ENCODE results near the gene IFI27L2. TPM values are rescaled to one million over a fixed set of nuclear protein-coding genes. Genes with fewer than 3 reads are reported as not detected.

Gene IFI27L2
- total RNA-seq, 4 donors from 2014 or later = 32.8 to 108 (median 74.6) TPM; not detected in 1

DNA sequence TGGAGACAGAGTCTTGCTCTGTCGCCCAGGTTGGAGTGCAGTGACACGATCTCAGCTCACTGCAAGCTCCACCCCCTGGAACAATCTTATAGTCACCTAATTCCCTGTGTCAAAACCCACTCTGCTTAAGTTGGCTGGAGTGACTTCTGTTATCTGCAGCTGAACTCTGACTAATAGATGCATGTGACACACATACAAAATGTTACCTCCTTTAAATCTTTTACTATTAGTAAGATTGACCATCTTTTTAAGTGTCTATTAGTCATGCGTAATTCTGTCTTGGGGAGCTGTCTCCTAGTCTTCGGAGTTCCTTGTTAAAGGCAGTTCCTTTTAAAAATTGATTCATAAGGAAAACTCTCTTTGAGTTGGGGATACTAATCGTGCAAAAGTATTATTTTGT lies 40.9 kb downstream of the IFI27L2 start:
- Histone ChIP-seq H3K4me3 (no peak overlapping the region), H3K36me3 (no peaks in the 10 kb centered on the region), H3K27ac (no peak overlapping the region), H3K9me3 (no peaks in the 10 kb centered on the region), H3K27me3 (no peaks in the 10 kb centered on the region), H3K4me1 (no peaks in the 10 kb centered on the region)
- TF ChIP-seq POLR2AphosphoS5 (IDR thresholded peaks at IDR 0.05) = no peak
- TF ChIP-seq CTCF (IDR thresholded peaks at IDR 0.05) = no peak
- TF ChIP-seq EP300 (IDR thresholded peaks at IDR 0.05; ENCODE audit: low read depth) = no peak
- no peak for TF ChIP-seq POLR2A (IDR thresholded peaks at IDR 0.05)
- 91 to 95% methylated on average over 5 of the region's 5 CpGs for WGBS, 2 donors (ENCODE audit: low coverage in 1 of 2)
- DNase-seq = no peak
- in situ Hi-C loops (cut with MboI; ENCODE audit: low pct_ligation_motif_present in 1 of 4, low pct_unique_long_range_greater_than_20kb in 1 of 4, low sequenced_read_pairs in 3 of 4) (no loop called here), intact Hi-C loops (cut with DNase I; ENCODE audit: low total_unique reads) (loop anchor here (5.0 kb wide), 1 partner anchor 509 kb away; no protein-coding TSS in a partner anchor)

- DNase-seq = no peak
- Histone ChIP-seq H3K4me1 (no peaks in the 10 kb centered on the region), H3K9me3 (no peaks in the 10 kb centered on the region), H3K36me3 (no peaks in the 10 kb centered on the region), H3K27ac (no peak overlapping the region), H3K27me3 (no peaks in the 10 kb centered on the region), H3K4me3 (no peak overlapping the region)
- intact Hi-C loops (cut with DNase I; ENCODE audit: low total_unique reads) = loop anchor here (5.0 kb wide), 1 partner anchor 509 kb away; no protein-coding TSS in a partner anchor
- TF ChIP-seq POLR2AphosphoS5 (IDR thresholded peaks at IDR 0.05) (no peak), CTCF (IDR thresholded peaks at IDR 0.05) (no peak), EP300 (IDR thresholded peaks at IDR 0.05; ENCODE audit: low read depth) (no peak), POLR2A (IDR thresholded peaks at IDR 0.05) (no peak)
- in situ Hi-C loops (cut with MboI; ENCODE audit: low pct_ligation_motif_present in 1 of 4, low pct_unique_long_range_greater_than_20kb in 1 of 4, low sequenced_read_pairs in 3 of 4) = no loop called here
- 90 to 96% methylated on average over 2 to 4 of the region's 4 CpGs for WGBS, 2 donors (ENCODE audit: low coverage in 1 of 2)
These were observed 41.5 kb downstream of the IFI27L2 start for GRCh38 chr14:94087891-94088290.

DNA sequence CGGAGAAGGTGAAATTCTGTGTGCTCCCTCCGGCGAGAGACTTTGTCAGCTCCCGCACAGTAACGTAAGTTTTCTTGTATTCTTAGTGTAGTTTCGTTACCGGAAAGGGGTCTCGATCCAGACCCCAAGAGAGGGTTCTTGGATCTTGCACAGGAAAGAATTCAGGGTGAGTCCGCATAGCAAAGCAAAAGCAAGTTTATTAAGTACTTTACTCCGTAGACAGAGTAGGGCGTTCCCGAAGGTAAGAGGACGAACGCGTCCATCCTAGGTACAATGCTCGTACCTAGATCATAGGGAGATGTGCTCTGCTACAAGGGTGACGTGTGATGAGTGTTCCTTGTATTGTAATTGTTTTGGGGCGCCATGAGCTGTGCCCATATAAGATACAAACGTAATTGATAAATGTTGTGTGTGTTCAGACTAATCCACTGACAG lies 48.0 kb downstream of the IFI27L2 start:
- no peak for DNase-seq
- peaks cover 11 to 48% (median 34%) of the 10 kb centered on the region in 4 donors for H3K4me1 ChIP-seq
- in situ Hi-C loops (cut with MboI; ENCODE audit: low pct_ligation_motif_present in 1 of 4, low pct_unique_long_range_greater_than_20kb in 1 of 4, low sequenced_read_pairs in 3 of 4) = no loop called here

More for the DNA sequence above, 48.0 kb downstream of the IFI27L2 start:
- intact Hi-C loops (cut with DNase I; ENCODE audit: low total_unique reads) = loop anchor here (5.0 kb wide), 1 partner anchor 1526 kb away; no protein-coding TSS in a partner anchor
- Histone ChIP-seq H3K4me3 (peak overlapping the region; percentile 40 to 100 (median 96)), H3K27me3 (no peaks in the 10 kb centered on the region), H3K27ac (peak overlapping the region; percentile 95 to 99 (median 98)), H3K9me3 (no peaks in the 10 kb centered on the region), H3K36me3 (peaks cover 0 to 7% (median 0%) of the 10 kb centered on the region in 4 donors)
- WGBS, 2 donors (ENCODE audit: low coverage in 1 of 2) = 1 to 9% methylated on average over 10 to 19 of the region's 19 CpGs
- TF ChIP-seq EP300 (IDR thresholded peaks at IDR 0.05; ENCODE audit: low read depth) = no peak
- no peak for TF ChIP-seq POLR2AphosphoS5 (IDR thresholded peaks at IDR 0.05)
- TF ChIP-seq CTCF (IDR thresholded peaks at IDR 0.05) = no peak
- no peak for TF ChIP-seq POLR2A (IDR thresholded peaks at IDR 0.05)

All from transverse colon (tissue), 4 donors.